ENCODE data around the gene ENTREP3.
"Not testable (repeated sequence)": the region's sequence is repeated elsewhere in the genome, so short reads cannot be mapped to it uniquely, and the experiment has no call there.

- TF ChIP-seq CTCF, POLR2A (IDR thresholded peaks at IDR 0.05): not testable (repeated sequence)
Measured at GRCh38 chr1:155214702-155215101, 40.6 kb downstream of the ENTREP3 start.

All from thyroid gland (tissue), 4 donors.